HepG2 (cell line): ENCODE results near the gene CDYL.

ENCODE experiments used
- CCAR2 ChIP-seq: fragments of 200-400 bp; formaldehyde crosslinking; optimal IDR thresholded peaks from 2 replicates; pipeline ENCODE3; 2018; ENCODE audit warnings: low read depth, mild to moderate bottlenecking, low read length, moderate library complexity
- CREM ChIP-seq, 2 experiments: sonication (generic) in 1 of 2; formaldehyde crosslinking in 1 of 2; IDR thresholded peaks; 2 replicates each; pipeline versions ENCODE4 v1.4.0 to v1.6.1; 2016 to 2020; ENCODE audit warnings: antibody characterized with exemption in 1 of 2, mild to moderate bottlenecking in 1 of 2, missing genetic modification reagents in 1 of 2
- CTCF ChIP-seq: sonication (generic); formaldehyde crosslinking; IDR thresholded peaks from 2 replicates; pipeline ENCODE4 v1.5.0; 2020; ENCODE audit warnings: mild to moderate bottlenecking, missing genetic modification reagents, moderate library complexity
- ELK4 ChIP-seq: sonication (generic); formaldehyde crosslinking; IDR thresholded peaks from 2 replicates; pipeline ENCODE4 v1.9.0; 2021; ENCODE audit warnings: missing genetic modification reagents, borderline replicate concordance
- FOXK2 ChIP-seq: fragments of 450-650 bp; IDR thresholded peaks from 2 replicates; pipeline ENCODE4 v1.6.1; 2016
- HDAC6 ChIP-seq: fragments of 200-600 bp; sonication (generic); IDR thresholded peaks from 2 replicates; pipeline ENCODE4 v1.7.0; 2017; ENCODE audit warnings: mild to moderate bottlenecking, antibody characterized with exemption, low read length, low read depth
- NR3C1 ChIP-seq: sonication (generic); formaldehyde crosslinking; IDR thresholded peaks from 2 replicates; pipeline ENCODE4 v1.4.0; 2020; ENCODE audit warnings: missing genetic modification reagents
- REST ChIP-seq, 2 experiments: IDR thresholded peaks; 2 replicates each; pipeline ENCODE4 v1.6.1; 2011 to 2012; ENCODE audit warnings: low read length in 2 of 2, borderline replicate concordance in 1 of 2, low read depth in 1 of 2, mild to moderate bottlenecking in 1 of 2, moderate library complexity in 1 of 2
- YY1 ChIP-seq: IDR thresholded peaks from 2 replicates; pipeline ENCODE4 v1.6.1; 2011; ENCODE audit warnings: low read length, low read depth, moderate library complexity, mild to moderate bottlenecking; ENCODE audit not compliant: insufficient read depth, insufficient replicate concordance
- ZNF619 ChIP-seq: sonication (generic); formaldehyde crosslinking; IDR thresholded peaks from 2 replicates; pipeline ENCODE4 v1.4.0; 2020; ENCODE audit warnings: mild to moderate bottlenecking, missing genetic modification reagents
- ZNF740 ChIP-seq: sonication (generic); formaldehyde crosslinking; IDR thresholded peaks from 2 replicates; pipeline ENCODE4 v1.4.0; 2020; ENCODE audit warnings: missing genetic modification reagents

GRCh38 chr6:4975506-4975905 lies 199.3 kb downstream of the CDYL start:
- TF ChIP-seq FOXK2 (no peak), CTCF (no peak), ZNF619 (CRISPR knock-in tag) (no peak), CREM (IDR thresholded peaks at IDR 0.05) (no peak), CREM (CRISPR knock-in tag; IDR thresholded peaks at IDR 0.05) (no peak), NR3C1 (no peak), HDAC6 (no peak), ELK4 (CRISPR knock-in tag) (no peak), CCAR2 (no peak), REST (IDR thresholded peaks at IDR 0.05; ENCODE audit: borderline replicate concordance in 1 of 2, low read depth in 1 of 2, low read length in 2 of 2) (no peak), ZNF740 (CRISPR knock-in tag) (no peak), YY1 (no peak)
